OCI-LY7 (cell line): Measurements from ENCODE around the gene ANKRD36.
"Not testable (repeated sequence)": the region's sequence is repeated elsewhere in the genome, so short reads cannot be mapped to it uniquely, and the experiment has no call there.

ENCODE experiments used
- CTCF ChIP-seq: fragments of 200-600 bp; sonication (generic); conservative IDR thresholded peaks from 2 replicates; pipeline ENCODE4 v1.5.1; 2014; ENCODE audit warnings: mild to moderate bottlenecking, antibody characterized with exemption, low read length, moderate library complexity, mixed read lengths
- EZH2phosphoT487 ChIP-seq: fragments of 200-600 bp; sonication (generic); IDR thresholded peaks from 2 replicates; pipeline ENCODE4 v1.6.1; 2018; ENCODE audit warnings: low read depth, borderline replicate concordance, mild to moderate bottlenecking, mixed run types, antibody characterized with exemption, low read length, moderate library complexity, mixed read lengths

DNA sequence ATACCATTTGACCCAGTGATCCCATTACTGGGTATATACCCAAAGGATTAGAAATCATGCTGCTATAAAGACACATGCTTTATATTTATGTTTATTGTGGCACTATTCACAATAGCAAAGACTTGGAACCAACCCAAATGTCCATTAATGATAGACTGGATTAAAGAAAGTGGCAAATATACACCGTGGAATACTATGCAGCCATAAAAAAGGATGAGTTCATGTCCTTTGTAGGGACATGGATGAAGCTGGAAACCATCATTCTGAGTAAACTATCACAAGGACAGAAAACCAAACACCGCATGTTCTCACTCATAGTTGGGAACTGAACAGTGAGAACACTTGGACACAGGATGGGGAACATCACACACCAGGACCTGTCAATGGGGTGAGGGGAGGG lies 6.1 kb upstream of the ANKRD36 start:
- not testable (repeated sequence) for TF ChIP-seq CTCF, EZH2phosphoT487
